Naive B cell (primary cell): ENCODE results near the gene DOK7. TPM values are rescaled to one million over a fixed set of nuclear protein-coding genes. Genes with fewer than 3 reads are reported as not detected.

ENCODE experiments used
- ATAC-seq, 2 donors: fragments of 150-1000 bp; cut with Tn5 transposase; 2 replicates each; pipeline ENCODE4 v1.10.0; 2021; ENCODE audit warnings: low read depth in 2 of 2, mild to moderate bottlenecking in 2 of 2, moderate library complexity in 2 of 2
- DNase-seq: peaks from one replicate; pipeline ENCODE4 v3.0.0; 2022
- H3K27ac Mint-ChIP-seq, 6 donors: one replicate each; pipeline ENCODE4 v1.8.0; 2020 to 2022; ENCODE audit warnings: mild to moderate bottlenecking in 6 of 6, mixed read lengths in 6 of 6, moderate library complexity in 5 of 6, inconsistent platforms in 2 of 6
- H3K27me3 Mint-ChIP-seq, 3 donors: one replicate each; pipeline ENCODE4 v1.8.0; 2021 to 2022; ENCODE audit warnings: mixed read lengths in 3 of 3, mild to moderate bottlenecking in 1 of 3
- H3K36me3 Mint-ChIP-seq, 2 donors: one replicate each; pipeline ENCODE4 v1.8.0; 2020 to 2022; ENCODE audit warnings: mixed read lengths in 2 of 2, inconsistent platforms in 1 of 2, mild to moderate bottlenecking in 1 of 2
- H3K4me1 Mint-ChIP-seq, 3 donors: one replicate each; pipeline ENCODE4 v1.8.0; 2020 to 2022; ENCODE audit warnings: mixed read lengths in 3 of 3, inconsistent platforms in 1 of 3, mild to moderate bottlenecking in 1 of 3, moderate library complexity in 1 of 3
- H3K4me3 Mint-ChIP-seq, 8 donors: one replicate each; pipeline ENCODE4 v1.8.0; 2020 to 2022; ENCODE audit warnings: mild to moderate bottlenecking in 8 of 8, mixed read lengths in 8 of 8, moderate library complexity in 8 of 8, inconsistent platforms in 2 of 8
- H3K9me3 Mint-ChIP-seq, 7 donors: one replicate each; pipeline ENCODE4 v1.8.0; 2020 to 2022; ENCODE audit warnings: mixed read lengths in 7 of 7, mild to moderate bottlenecking in 5 of 7, inconsistent platforms in 2 of 7, moderate library complexity in 1 of 7
- polyA plus RNA-seq, 6 donors: library from polyadenylated mRNA; unstranded; fragments of 300-500 nt; fragmentation: Illumina TruSeq; gene quantifications; one replicate each; pipeline ENCODE4 v1.2.3, GENCODE V29; 2021; ENCODE audit warnings: low read depth in 6 of 6

The DOK7 gene
- polyA plus RNA-seq, 6 donors from 2014 or later, result 1.8 to 6.0 (median 4.3) TPM

DNA sequence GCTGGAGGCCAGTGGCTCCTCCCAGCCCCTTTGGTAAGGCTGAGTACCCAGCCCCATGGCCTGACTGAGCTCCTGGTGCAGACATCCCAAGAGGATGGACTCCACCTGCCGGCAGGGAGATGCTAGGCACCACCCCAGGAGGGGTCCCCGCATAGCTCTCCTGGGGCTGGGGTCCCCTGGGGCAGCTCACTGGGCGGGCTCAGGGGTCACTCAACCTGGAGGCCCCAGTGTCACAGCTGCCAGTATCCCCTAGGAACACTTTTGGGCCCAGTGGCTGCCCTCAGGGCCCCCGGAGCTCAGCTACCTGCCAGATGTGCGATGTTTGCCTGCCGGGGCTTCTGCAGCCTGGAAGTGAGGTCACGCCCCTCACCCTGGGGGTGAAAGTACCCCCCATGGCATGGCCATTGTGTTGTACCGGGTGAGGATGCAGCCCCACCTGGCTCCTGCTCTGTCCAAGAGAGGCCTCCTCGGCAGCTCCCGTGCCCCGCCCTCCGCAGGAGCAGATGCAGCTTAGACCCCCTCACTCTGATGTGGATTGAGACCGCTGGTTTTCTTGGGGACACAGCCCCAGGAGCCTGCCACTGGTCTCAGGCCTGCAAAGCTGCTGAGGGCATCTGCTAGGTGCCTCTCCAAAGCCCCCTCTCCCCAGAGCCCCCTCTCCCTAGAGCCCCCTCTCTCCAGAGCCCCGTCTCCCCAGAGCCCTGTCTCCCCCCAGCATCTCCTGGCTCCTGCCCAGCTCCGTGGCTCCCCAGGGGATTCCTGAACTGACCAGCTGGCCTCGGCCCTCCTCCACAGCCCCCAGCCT, 28.0 kb upstream of the DOK7 start:
- Mint-ChIP-seq H3K4me1 (peaks cover 0 to 2% (median 0%) of the 10 kb centered on the region in 3 donors), H3K27ac (no peak overlapping the region), H3K27me3 (no peaks in the 10 kb centered on the region), H3K36me3 (no peaks in the 10 kb centered on the region), H3K9me3 (no peaks in the 10 kb centered on the region), H3K4me3 (no peak overlapping the region)
- ATAC-seq, result no peak
- DNase-seq, result no peak

DNA sequence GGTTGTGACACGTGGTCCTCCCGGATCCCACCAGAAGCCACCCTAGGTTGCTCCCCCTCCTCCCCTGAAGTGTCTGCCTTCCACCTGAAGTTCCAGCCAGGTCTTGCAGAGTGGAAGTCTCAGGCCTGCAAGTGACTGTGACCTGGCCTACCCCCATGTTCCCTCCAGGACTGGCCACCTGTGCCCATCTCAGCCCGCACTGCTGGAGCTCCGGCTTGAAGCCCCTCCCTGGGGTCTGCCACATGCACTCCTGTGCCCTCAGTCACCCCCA, 27.5 kb upstream of the DOK7 start:
- H3K9me3 Mint-ChIP-seq, result no peaks in the 10 kb centered on the region
- no peaks in the 10 kb centered on the region for H3K27me3 Mint-ChIP-seq
- no peak overlapping the region for H3K4me3 Mint-ChIP-seq
- H3K27ac Mint-ChIP-seq, result peak overlapping the region in 1 of 6 donors; percentile 76
- no peak for ATAC-seq
- no peaks in the 10 kb centered on the region for H3K36me3 Mint-ChIP-seq
- no peak for DNase-seq
- H3K4me1 Mint-ChIP-seq, result peaks cover 0 to 2% (median 0%) of the 10 kb centered on the region in 3 donors

GRCh38 chr4:3436048-3436797, 26.9 kb upstream of the DOK7 start:
- no peaks in the 10 kb centered on the region for H3K9me3 Mint-ChIP-seq
- peaks cover 0 to 2% (median 0%) of the 10 kb centered on the region in 3 donors for H3K4me1 Mint-ChIP-seq
- no peaks in the 10 kb centered on the region for H3K27me3 Mint-ChIP-seq
- no peaks in the 10 kb centered on the region for H3K36me3 Mint-ChIP-seq
- ATAC-seq (no peak), DNase-seq (no peak)
- no peak overlapping the region for H3K27ac Mint-ChIP-seq
- no peak overlapping the region for H3K4me3 Mint-ChIP-seq

- DNase-seq (no peak), ATAC-seq (no peak)
- Mint-ChIP-seq H3K4me3 (no peak overlapping the region), H3K9me3 (no peaks in the 10 kb centered on the region), H3K36me3 (no peaks in the 10 kb centered on the region), H3K27ac (no peak overlapping the region), H3K4me1 (peaks cover 0 to 2% (median 0%) of the 10 kb centered on the region in 3 donors), H3K27me3 (no peaks in the 10 kb centered on the region)
These were observed 26.1 kb upstream of the DOK7 start for GRCh38 chr4:3436798-3437581.

DNA sequence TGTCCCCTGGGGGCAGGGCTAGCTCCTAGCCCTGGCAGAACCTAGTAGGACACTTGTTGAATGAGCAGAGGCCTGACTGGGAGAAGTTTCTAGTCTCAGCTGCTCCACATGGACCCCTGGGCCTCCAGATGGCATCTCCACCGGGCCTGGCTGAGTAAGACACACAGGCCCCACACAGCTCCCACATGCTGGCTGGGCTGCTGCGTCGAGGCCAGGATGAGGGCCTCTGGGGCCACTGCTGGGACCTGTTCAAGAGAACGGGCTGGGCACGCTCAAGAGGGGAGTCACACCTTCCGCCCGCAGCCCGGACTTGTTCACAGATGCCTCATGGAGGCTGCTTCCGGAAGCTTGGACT, 25.5 kb upstream of the DOK7 start:
- ATAC-seq (no peak), DNase-seq (no peak)
- Mint-ChIP-seq H3K27ac (peak overlapping the region in 1 of 6 donors; percentile 59), H3K36me3 (no peaks in the 10 kb centered on the region), H3K9me3 (no peaks in the 10 kb centered on the region), H3K27me3 (no peaks in the 10 kb centered on the region), H3K4me1 (peaks cover 0 to 2% (median 0%) of the 10 kb centered on the region in 3 donors), H3K4me3 (no peak overlapping the region)

GRCh38 chr4:3437998-3438846, 24.9 kb upstream of the DOK7 start:
- DNase-seq, result no peak
- no peak overlapping the region for H3K4me3 Mint-ChIP-seq
- peaks cover 0 to 2% (median 0%) of the 10 kb centered on the region in 3 donors for H3K4me1 Mint-ChIP-seq
- H3K9me3 Mint-ChIP-seq, result no peaks in the 10 kb centered on the region
- H3K27ac Mint-ChIP-seq, result no peak overlapping the region
- H3K36me3 Mint-ChIP-seq, result no peaks in the 10 kb centered on the region
- no peak for ATAC-seq
- no peaks in the 10 kb centered on the region for H3K27me3 Mint-ChIP-seq

DNA sequence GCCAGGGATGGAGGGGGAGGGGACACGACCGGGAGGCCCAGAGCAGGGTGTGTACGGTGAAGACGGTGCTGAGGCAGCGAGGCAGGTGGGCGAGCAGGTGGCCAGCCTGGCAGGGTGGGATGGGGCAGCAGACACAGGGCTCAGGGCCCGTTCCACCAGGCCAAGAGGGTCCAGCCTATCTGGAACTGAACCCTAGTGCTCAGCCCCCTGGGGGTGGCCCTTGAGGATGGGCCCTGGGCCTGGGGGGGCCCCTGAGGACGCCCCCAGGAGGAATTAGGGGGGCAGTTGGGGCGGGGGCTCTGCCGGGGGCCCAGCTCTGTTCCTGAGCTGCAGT, 24.3 kb upstream of the DOK7 start:
- no peaks in the 10 kb centered on the region for H3K9me3 Mint-ChIP-seq
- H3K27ac Mint-ChIP-seq, result peak overlapping the region in 1 of 6 donors; percentile 20

DNA sequence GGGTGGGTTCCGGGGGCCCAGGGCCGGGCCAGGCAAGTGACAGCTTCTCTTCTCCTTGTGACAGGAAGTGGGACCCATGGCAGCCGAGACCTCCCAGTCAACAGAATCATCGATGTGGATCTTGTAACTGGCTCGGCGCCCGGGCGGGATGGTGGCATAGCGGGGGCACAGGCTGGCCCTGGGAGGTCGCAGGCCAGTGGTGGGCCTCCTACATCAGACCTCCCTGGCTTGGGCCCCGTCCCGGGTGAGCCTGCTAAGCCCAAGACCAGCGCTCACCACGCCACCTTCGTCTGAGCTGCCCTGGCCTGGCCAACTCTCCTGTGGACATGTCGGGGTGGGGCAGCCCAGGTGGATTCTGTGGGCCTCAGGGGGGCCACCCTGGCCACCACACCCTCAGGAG, 23.7 kb upstream of the DOK7 start:
- no peaks in the 10 kb centered on the region for H3K36me3 Mint-ChIP-seq
- no peak overlapping the region for H3K27ac Mint-ChIP-seq
- no peak overlapping the region for H3K4me3 Mint-ChIP-seq
- H3K9me3 Mint-ChIP-seq, result no peaks in the 10 kb centered on the region
- no peaks in the 10 kb centered on the region for H3K4me1 Mint-ChIP-seq
- DNase-seq (no peak), ATAC-seq (no peak)
- H3K27me3 Mint-ChIP-seq, result no peaks in the 10 kb centered on the region

More for the DNA sequence above, 24.3 kb upstream of the DOK7 start:
- no peak for DNase-seq
- Mint-ChIP-seq H3K27me3 (no peaks in the 10 kb centered on the region), H3K4me3 (no peak overlapping the region), H3K4me1 (no peaks in the 10 kb centered on the region), H3K36me3 (no peaks in the 10 kb centered on the region)
- no peak for ATAC-seq

DNA sequence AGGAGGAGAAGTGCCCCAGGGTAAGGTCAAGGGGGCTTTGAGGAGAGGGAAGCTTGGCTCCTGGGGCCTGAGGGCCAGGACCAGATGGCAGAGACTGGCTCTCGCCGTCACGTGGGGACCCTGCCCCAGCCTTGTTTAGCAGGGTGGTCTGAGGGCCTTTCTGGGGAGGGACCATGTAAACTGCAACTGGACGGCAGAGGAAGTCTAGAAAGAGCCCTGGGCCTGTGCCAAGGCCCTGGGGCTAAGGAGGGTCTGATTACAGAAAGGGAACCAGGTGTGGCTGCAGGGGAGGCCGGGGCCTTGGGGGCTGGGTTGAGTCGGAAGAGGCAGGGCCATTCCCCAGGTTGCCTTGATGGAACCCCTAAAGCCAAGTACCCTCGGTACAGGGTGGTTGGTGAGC, 23.1 kb upstream of the DOK7 start:
- no peaks in the 10 kb centered on the region for H3K27me3 Mint-ChIP-seq
- H3K4me1 Mint-ChIP-seq, result no peaks in the 10 kb centered on the region
- DNase-seq (no peak), ATAC-seq (no peak)
- H3K36me3 Mint-ChIP-seq, result no peaks in the 10 kb centered on the region
- no peak overlapping the region for H3K4me3 Mint-ChIP-seq
- H3K9me3 Mint-ChIP-seq, result no peaks in the 10 kb centered on the region
- H3K27ac Mint-ChIP-seq, result no peak overlapping the region

GRCh38 chr4:3440979-3441500, 22.1 kb upstream of the DOK7 start:
- Mint-ChIP-seq H3K27ac (no peak overlapping the region), H3K4me1 (no peaks in the 10 kb centered on the region), H3K9me3 (no peaks in the 10 kb centered on the region), H3K36me3 (no peaks in the 10 kb centered on the region), H3K27me3 (no peaks in the 10 kb centered on the region), H3K4me3 (no peak overlapping the region)
- ATAC-seq (no peak), DNase-seq (no peak)

DNA sequence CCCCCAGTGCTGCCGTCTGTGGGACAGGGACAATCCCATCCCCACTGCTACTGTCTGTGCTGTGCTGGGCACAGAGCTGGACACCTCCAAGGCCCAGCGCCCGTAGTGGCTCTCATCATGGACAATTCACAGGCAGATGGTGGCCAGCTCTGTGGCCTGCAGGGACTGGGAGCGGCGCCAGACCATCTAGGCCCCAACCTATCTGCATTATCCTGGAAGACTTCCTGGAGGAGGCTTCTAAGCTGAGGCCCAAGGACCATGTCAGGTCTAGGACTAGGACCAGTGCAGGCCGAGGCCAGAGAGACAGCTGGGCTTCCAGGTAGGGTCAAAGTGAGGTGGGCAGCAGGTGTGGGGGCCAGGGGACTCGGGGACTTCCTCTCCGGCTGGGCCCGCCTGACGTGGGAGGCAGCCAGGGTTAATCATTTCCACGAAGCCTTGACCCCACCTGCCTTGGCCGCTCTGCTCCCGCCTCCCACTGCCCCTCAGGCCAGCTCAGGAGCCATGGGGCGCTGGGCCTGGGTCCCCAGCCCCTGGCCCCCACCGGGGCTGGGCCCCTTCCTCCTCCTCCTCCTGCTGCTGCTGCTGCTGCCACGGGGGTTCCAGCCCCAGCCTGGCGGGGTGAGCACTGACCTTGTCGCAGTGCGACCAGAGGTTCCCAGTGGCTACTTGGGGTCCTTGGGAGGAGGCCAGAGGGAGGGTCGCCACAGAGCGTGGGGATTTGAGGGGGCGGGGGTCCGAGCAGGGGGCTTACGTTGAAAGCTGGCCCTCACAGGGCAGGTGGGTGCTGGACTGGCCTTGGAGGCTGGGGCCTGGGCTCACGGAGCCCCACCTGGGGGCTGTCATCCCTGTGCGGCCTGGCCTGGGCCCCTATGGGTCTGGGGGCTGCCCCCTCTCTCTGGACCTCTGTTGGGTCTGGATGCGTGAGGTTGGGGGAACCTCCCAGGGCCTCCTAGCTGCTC, 21.3 kb upstream of the DOK7 start, which contains the start of gene HGFAC:
Gene HGFAC, plus strand, starts transcription at position 468 of the 959 bp plus-strand sequence. Its CDS starts 34 bp downstream, at position 502.
- Mint-ChIP-seq H3K4me3 (no peak within 1 kb of the TSS), H3K9me3 (no peaks in the 10 kb centered on the region), H3K36me3 (no peaks in the 10 kb centered on the region), H3K27me3 (no peaks in the 10 kb centered on the region), H3K4me1 (no peaks in the 10 kb centered on the region), H3K27ac (no peak within 1 kb of the TSS)
- no peak for ATAC-seq
- no peak for DNase-seq

DNA sequence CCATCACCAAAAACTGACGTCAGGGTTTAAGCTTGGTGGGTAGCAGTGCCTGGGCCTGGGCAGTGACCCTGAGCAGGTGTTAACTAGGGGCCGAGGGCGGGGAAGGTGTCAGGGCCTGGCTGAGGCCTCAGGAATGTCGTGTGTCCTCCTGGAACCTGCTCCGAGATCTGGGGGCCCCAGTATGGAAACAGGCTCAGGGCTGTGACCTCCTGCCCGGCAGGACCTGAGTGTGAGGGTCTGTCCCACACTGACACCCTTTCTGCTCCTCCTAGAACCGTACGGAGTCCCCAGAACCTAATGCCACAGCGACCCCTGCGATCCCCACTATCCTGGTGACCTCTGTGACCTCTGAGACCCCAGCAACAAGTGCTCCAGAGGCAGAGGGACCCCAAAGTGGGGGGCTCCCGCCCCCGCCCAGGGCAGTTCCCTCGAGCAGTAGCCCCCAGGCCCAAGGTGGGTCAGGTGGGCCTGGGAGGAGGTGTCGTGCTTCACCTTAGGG, 20.6 kb upstream of the DOK7 start:
- ATAC-seq, result no peak
- H3K9me3 Mint-ChIP-seq, result no peaks in the 10 kb centered on the region
- H3K36me3 Mint-ChIP-seq, result no peaks in the 10 kb centered on the region
- H3K27me3 Mint-ChIP-seq, result no peaks in the 10 kb centered on the region
- H3K4me1 Mint-ChIP-seq, result no peaks in the 10 kb centered on the region
- H3K27ac Mint-ChIP-seq, result no peak overlapping the region
- H3K4me3 Mint-ChIP-seq, result no peak overlapping the region
- no peak for DNase-seq
